Neutrophil (primary cell): Measurements from ENCODE around the gene INSYN2B.
"Not testable (repeated sequence)": the region's sequence is repeated elsewhere in the genome, so short reads cannot be mapped to it uniquely, and the experiment has no call there.

Experiments used
- H3K27ac ChIP-seq: fragments of 200-600 bp; sonication (generic); 2 replicates; pipeline ENCODE4 v1.5.1; 2016; ENCODE audit warnings: mild to moderate bottlenecking, moderate library complexity
- H3K27me3 ChIP-seq: fragments of 200-600 bp; sonication (generic); 2 replicates; pipeline ENCODE4 v1.6.0; 2016; ENCODE audit warnings: mild to moderate bottlenecking
- H3K36me3 ChIP-seq: fragments of 200-600 bp; sonication (generic); 2 replicates; pipeline ENCODE4 v1.5.1; 2017
- H3K4me1 ChIP-seq, 2 experiments: fragments of 200-600 bp in 1 of 2; sonication (generic) in 1 of 2; 1 replicate in 1 of 2; 2 replicates in 1 of 2; pipeline versions ENCODE4 v1.5.1 to v1.6.1; 2013 to 2016; ENCODE audit warnings: low read depth in 1 of 2, low read length in 1 of 2, mild to moderate bottlenecking in 1 of 2, moderate library complexity in 1 of 2; ENCODE audit not compliant: control insufficient read depth in 1 of 2, insufficient read depth in 1 of 2
- H3K4me3 ChIP-seq, 2 experiments: fragments of 200-600 bp in 1 of 2; sonication (generic) in 1 of 2; 1 replicate in 1 of 2; 2 replicates in 1 of 2; pipeline ENCODE4 v1.5.1; 2013 to 2016; ENCODE audit warnings: low read depth in 1 of 2, low read length in 1 of 2, mild to moderate bottlenecking in 1 of 2, moderate library complexity in 1 of 2
- H3K9me3 ChIP-seq: fragments of 200-600 bp; sonication (generic); 2 replicates; pipeline ENCODE4 v1.5.1; 2016
- CTCF ChIP-seq: fragments of 200-600 bp; sonication (generic); IDR thresholded peaks from 2 replicates; pipeline ENCODE4 v1.5.1; 2016; ENCODE audit warnings: antibody characterized with exemption

INSYN2B gene

GRCh38 chr5:169836835-169837536 is 143.3 kb downstream of the INSYN2B start:
- Histone ChIP-seq H3K4me3 (no peak overlapping the region), H3K27me3 (no peaks in the 10 kb centered on the region), H3K9me3 (no peaks in the 10 kb centered on the region), H3K27ac (no peak overlapping the region), H3K4me1 (peaks cover 40 to 42% of the 10 kb centered on the region in 2 experiments), H3K36me3 (peaks cover 27% of the 10 kb centered on the region)
- TF ChIP-seq CTCF = no peak

- H3K4me3 ChIP-seq, H3K27me3 ChIP-seq, H3K9me3 ChIP-seq, H3K36me3 ChIP-seq: not testable (repeated sequence)
- Histone ChIP-seq H3K4me1 (peaks cover 47 to 55% of the 10 kb centered on the region in 2 experiments), H3K27ac (peak overlapping the region; percentile 64)
Measured at GRCh38 chr5:169834540-169834939, 145.8 kb downstream of the INSYN2B start.

GRCh38 chr5:169833681-169834292 is 146.5 kb downstream of the INSYN2B start:
- H3K36me3 ChIP-seq, H3K27me3 ChIP-seq, H3K9me3 ChIP-seq, H3K4me3 ChIP-seq: not testable (repeated sequence)
- Histone ChIP-seq H3K27ac (peak overlapping the region; percentile 84), H3K4me1 (peaks cover 42 to 51% of the 10 kb centered on the region in 2 experiments)

GRCh38 chr5:169832845-169833244 is 147.4 kb downstream of the INSYN2B start:
- H3K27ac ChIP-seq = peak overlapping the region; percentile 84
- H3K4me1 ChIP-seq = peaks cover 42 to 51% of the 10 kb centered on the region in 2 experiments
- no peaks in the 10 kb centered on the region for H3K9me3 ChIP-seq
- no peaks in the 10 kb centered on the region for H3K36me3 ChIP-seq
- TF ChIP-seq CTCF = no peak
- H3K4me3 ChIP-seq = no peak overlapping the region
- no peaks in the 10 kb centered on the region for H3K27me3 ChIP-seq

- Histone ChIP-seq H3K4me3 (no peak overlapping the region), H3K9me3 (no peaks in the 10 kb centered on the region), H3K27me3 (no peaks in the 10 kb centered on the region), H3K27ac (peak overlapping the region; percentile 84), H3K36me3 (no peaks in the 10 kb centered on the region), H3K4me1 (peaks cover 42 to 51% of the 10 kb centered on the region in 2 experiments)
- no peak for TF ChIP-seq CTCF
Measured at GRCh38 chr5:169832304-169832703, 148.0 kb downstream of the INSYN2B start.

- Histone ChIP-seq H3K9me3 (no peaks in the 10 kb centered on the region), H3K4me3 (no peak overlapping the region), H3K27me3 (no peaks in the 10 kb centered on the region), H3K36me3 (peaks cover 2% of the 10 kb centered on the region), H3K4me1 (peaks cover 42 to 51% of the 10 kb centered on the region in 2 experiments), H3K27ac (peak overlapping the region; percentile 84)
- no peak for TF ChIP-seq CTCF
Measured at GRCh38 chr5:169831331-169831730, 149.0 kb downstream of the INSYN2B start.
